Keratinocyte (primary cell): ENCODE measurements around the gene CCDC77. TPM values are rescaled to one million over a fixed set of nuclear protein-coding genes. Genes with fewer than 3 reads are reported as not detected.

Experiments
- DNase-seq: peaks from one replicate; pipeline ENCODE4 v3.0.0-alpha.2; 2011; ENCODE audit warnings: low read depth, missing footprints, low spot score
- FAIRE-seq: peaks from 2 replicates; lab custom pipeline; 2011; peaks lifted over from hg19 to GRCh38; lab: Jason Lieb, UNC
- H2AFZ ChIP-seq: 2 replicates; pipeline ENCODE4 v1.6.0; 2012; ENCODE audit warnings: low read length, control low read depth, inconsistent platforms; ENCODE audit not compliant: control insufficient read depth
- H3K27ac ChIP-seq: 2 replicates; pipeline ENCODE4 v1.5.1; 2011; ENCODE audit warnings: low read length; ENCODE audit not compliant: control insufficient read depth, insufficient read depth
- H3K27me3 ChIP-seq: 3 replicates; pipeline ENCODE4 v1.6.0; 2011; ENCODE audit warnings: low read length; ENCODE audit not compliant: control insufficient read depth, insufficient read depth; ENCODE audit errors: extremely low read depth
- H3K36me3 ChIP-seq, 2 experiments: 2 replicates in 1 of 2; 3 replicates in 1 of 2; pipeline ENCODE4 v1.5.1; 2011; ENCODE audit warnings: low read length in 2 of 2, mild to moderate bottlenecking in 1 of 2; ENCODE audit not compliant: control insufficient read depth in 2 of 2, insufficient read depth in 2 of 2; ENCODE audit errors: extremely low read depth in 1 of 2
- H3K4me1 ChIP-seq: 3 replicates; pipeline ENCODE4 v1.5.1; 2011; ENCODE audit warnings: low read length; ENCODE audit not compliant: control insufficient read depth, insufficient read depth; ENCODE audit errors: extremely low read depth
- H3K4me2 ChIP-seq: 3 replicates; pipeline ENCODE4 v1.6.0; 2011; ENCODE audit warnings: low read depth, low read length; ENCODE audit not compliant: control insufficient read depth, insufficient read depth; ENCODE audit errors: extremely low read depth
- H3K4me3 ChIP-seq, 3 experiments: fragments of 200-600 bp in 1 of 3; sonication (generic) in 1 of 3; 2 replicates in 2 of 3; 3 replicates in 1 of 3; pipeline ENCODE4 v1.5.1; 2011 to 2016; ENCODE audit warnings: low read length in 3 of 3, mild to moderate bottlenecking in 3 of 3, control low read depth in 2 of 3, inconsistent platforms in 1 of 3, low read depth in 1 of 3, mixed read lengths in 1 of 3, mixed run types in 1 of 3, moderate library complexity in 1 of 3; ENCODE audit not compliant: control insufficient read depth in 2 of 3, insufficient read depth in 2 of 3; ENCODE audit errors: extremely low read depth in 1 of 3
- H3K79me2 ChIP-seq: 2 replicates; pipeline ENCODE4 v1.6.0; 2012; ENCODE audit warnings: low read length; ENCODE audit not compliant: control insufficient read depth, insufficient read depth
- H3K9ac ChIP-seq: 3 replicates; pipeline ENCODE4 v1.6.0; 2011; ENCODE audit warnings: low read length; ENCODE audit not compliant: control insufficient read depth, insufficient read depth; ENCODE audit errors: extremely low read depth
- H3K9me1 ChIP-seq: 3 replicates; pipeline ENCODE4 v1.6.0; 2011; ENCODE audit warnings: low read length; ENCODE audit not compliant: control insufficient read depth, insufficient read depth; ENCODE audit errors: extremely low read depth
- H3K9me3 ChIP-seq: 2 replicates; pipeline ENCODE4 v1.5.1; 2012; ENCODE audit warnings: low read depth, low read length; ENCODE audit not compliant: control insufficient read depth
- H4K20me1 ChIP-seq: 3 replicates; pipeline ENCODE4 v1.6.0; 2011; ENCODE audit warnings: low read length; ENCODE audit not compliant: control insufficient read depth, insufficient read depth; ENCODE audit errors: extremely low read depth
- EZH2 ChIP-seq: IDR thresholded peaks from one replicate; pipeline ENCODE4 v1.6.1; 2012; ENCODE audit warnings: inconsistent platforms, mild to moderate bottlenecking, low read length, moderate library complexity
- dilution Hi-C: fragments of 300-500 bp; cut with MboI; formaldehyde crosslinking; loops from one replicate; pipeline ENCODE4 v1.7.0; 2020; ENCODE audit warnings: low sequenced_read_pairs; ENCODE audit not compliant: extremely low pct_ligation_motif_present
- polyA plus RNA-seq, 5 experiments: library from polyadenylated mRNA; depleted of rRNA in 3 of 5; stranded (reverse) in 3 of 5; stranded (forward) in 1 of 5; unstranded in 1 of 5; fragments of >200 nt; gene quantifications; 1 replicate in 1 of 5; 2 replicates in 3 of 5; 3 replicates in 1 of 5; pipeline versions ENCODE4 v1.2.1 to v1.2.3, GENCODE V29; 2011 to 2012; ENCODE audit warnings: missing spikeins in 2 of 5, low read depth in 1 of 5, low replicate concordance in 1 of 5
- TF ChIP-seq, protein P1 (sequence below), 3 experiments: IDR thresholded peaks in 1 of 3; conservative IDR thresholded peaks in 1 of 3; optimal IDR thresholded peaks in 1 of 3; 2 replicates in 2 of 3; 3 replicates in 1 of 3; pipeline versions ENCODE3 to v1.5.1; 2011; ENCODE audit warnings: low read length in 3 of 3, mild to moderate bottlenecking in 3 of 3, moderate library complexity in 2 of 3, control low read depth in 1 of 3, inconsistent platforms in 1 of 3; ENCODE audit not compliant: insufficient read depth in 2 of 3; ENCODE audit errors: extremely low read depth in 1 of 3

Gene CCDC77
- polyA plus RNA-seq, 1 donor (not counting 4 experiments of a cell fraction or from before 2014, with no cell fraction given): 8.3 TPM

DNA sequence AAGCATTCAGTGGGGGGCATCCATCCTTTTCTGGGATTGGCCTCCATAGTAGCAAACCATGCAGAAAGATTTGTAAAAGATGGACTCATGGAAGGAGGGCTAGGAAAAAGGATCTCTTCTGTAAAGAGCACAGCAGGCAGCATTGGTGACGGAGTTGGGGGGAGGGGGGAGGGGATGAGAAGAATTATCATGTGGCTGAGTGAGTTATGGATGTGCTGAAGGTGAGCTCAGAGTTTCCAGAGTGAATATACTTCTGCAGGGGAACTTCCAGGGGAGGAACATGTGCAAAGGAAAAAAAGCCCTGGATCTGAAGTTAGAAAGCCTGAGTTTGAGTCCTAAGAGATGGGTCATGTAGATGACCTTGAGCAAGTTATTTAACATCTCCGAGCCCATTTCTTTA is 54.4 kb downstream of the CCDC77 start:
- no peak for TF ChIP-seq EZH2
- TF ChIP-seq, protein P1, sequence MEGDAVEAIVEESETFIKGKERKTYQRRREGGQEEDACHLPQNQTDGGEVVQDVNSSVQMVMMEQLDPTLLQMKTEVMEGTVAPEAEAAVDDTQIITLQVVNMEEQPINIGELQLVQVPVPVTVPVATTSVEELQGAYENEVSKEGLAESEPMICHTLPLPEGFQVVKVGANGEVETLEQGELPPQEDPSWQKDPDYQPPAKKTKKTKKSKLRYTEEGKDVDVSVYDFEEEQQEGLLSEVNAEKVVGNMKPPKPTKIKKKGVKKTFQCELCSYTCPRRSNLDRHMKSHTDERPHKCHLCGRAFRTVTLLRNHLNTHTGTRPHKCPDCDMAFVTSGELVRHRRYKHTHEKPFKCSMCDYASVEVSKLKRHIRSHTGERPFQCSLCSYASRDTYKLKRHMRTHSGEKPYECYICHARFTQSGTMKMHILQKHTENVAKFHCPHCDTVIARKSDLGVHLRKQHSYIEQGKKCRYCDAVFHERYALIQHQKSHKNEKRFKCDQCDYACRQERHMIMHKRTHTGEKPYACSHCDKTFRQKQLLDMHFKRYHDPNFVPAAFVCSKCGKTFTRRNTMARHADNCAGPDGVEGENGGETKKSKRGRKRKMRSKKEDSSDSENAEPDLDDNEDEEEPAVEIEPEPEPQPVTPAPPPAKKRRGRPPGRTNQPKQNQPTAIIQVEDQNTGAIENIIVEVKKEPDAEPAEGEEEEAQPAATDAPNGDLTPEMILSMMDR (optimal IDR thresholded peaks at IDR 0.05 in 1 of 3, IDR thresholded peaks at IDR 0.05 in 1 of 3, conservative IDR thresholded peaks at IDR 0.05 in 1 of 3; ENCODE audit: extremely low read depth in 1 of 3, insufficient read depth in 2 of 3, low read length in 3 of 3): no peak
- H4K20me1 ChIP-seq: no peaks in the 10 kb centered on the region
- H3K9me3 ChIP-seq: no peaks in the 10 kb centered on the region
- dilution Hi-C loops: no loop called here
- no peak overlapping the region for H3K27ac ChIP-seq
- no peaks in the 10 kb centered on the region for H3K79me2 ChIP-seq
- H3K4me1 ChIP-seq: peaks cover 3% of the 10 kb centered on the region
- H3K4me3 ChIP-seq: no peak overlapping the region
- no peaks in the 10 kb centered on the region for H3K36me3 ChIP-seq
- no peaks in the 10 kb centered on the region for H3K9me1 ChIP-seq
- no peaks in the 10 kb centered on the region for H3K27me3 ChIP-seq
- H3K4me2 ChIP-seq: no peak overlapping the region
- FAIRE-seq: no peak
- no peak overlapping the region for H3K9ac ChIP-seq
- no peak overlapping the region for H2AFZ ChIP-seq
- no peak for DNase-seq

DNA sequence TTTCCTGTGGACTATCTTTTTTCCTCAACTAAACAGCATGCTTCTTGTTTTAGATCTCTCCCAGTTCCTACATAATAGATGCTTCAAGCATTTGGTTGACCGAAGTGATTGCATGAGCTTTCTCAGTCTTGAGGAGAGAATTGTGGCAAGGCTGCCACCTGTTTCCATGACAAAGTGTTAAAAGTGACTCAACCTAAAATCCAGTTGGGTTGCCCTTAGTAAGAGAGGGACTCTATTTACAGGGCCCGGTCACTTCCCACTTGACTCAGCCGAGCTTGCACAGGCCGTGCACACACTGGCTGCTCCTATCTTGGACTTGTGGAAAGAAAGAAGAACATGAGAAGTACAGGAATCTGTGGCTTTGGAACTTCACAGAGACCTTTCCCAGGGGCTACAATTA is 56.2 kb downstream of the CCDC77 start:
- Histone ChIP-seq H4K20me1 (no peaks in the 10 kb centered on the region), H3K4me3 (no peak overlapping the region), H3K9me1 (no peaks in the 10 kb centered on the region), H3K36me3 (peaks cover 0 to 2% of the 10 kb centered on the region in 2 experiments), H3K4me2 (no peak overlapping the region), H3K4me1 (peaks cover 7% of the 10 kb centered on the region), H2AFZ (no peak overlapping the region), H3K9me3 (no peaks in the 10 kb centered on the region), H3K79me2 (no peaks in the 10 kb centered on the region), H3K27me3 (no peaks in the 10 kb centered on the region), H3K27ac (no peak overlapping the region), H3K9ac (no peak overlapping the region)
- no peak for DNase-seq
- TF ChIP-seq, protein P1 (optimal IDR thresholded peaks at IDR 0.05 in 1 of 3, IDR thresholded peaks at IDR 0.05 in 1 of 3, conservative IDR thresholded peaks at IDR 0.05 in 1 of 3; ENCODE audit: extremely low read depth in 1 of 3, insufficient read depth in 2 of 3, low read length in 3 of 3): no peak
- TF ChIP-seq EZH2: no peak
- dilution Hi-C loops: no loop called here
- FAIRE-seq: no peak
